ENCODE data around the gene NUDC. TPM values are rescaled to one million over a fixed set of nuclear protein-coding genes. Genes with fewer than 3 reads are reported as not detected.
A peak's percentile ranks its signal among the peaks of the same experiment; 100 is the strongest.

Gene NUDC
- total and polyA plus RNA-seq, 2 of the 13 experiments (the other 11 are each of a cell fraction or from before 2014, with no cell fraction given) = 34.7 to 104 TPM

DNA sequence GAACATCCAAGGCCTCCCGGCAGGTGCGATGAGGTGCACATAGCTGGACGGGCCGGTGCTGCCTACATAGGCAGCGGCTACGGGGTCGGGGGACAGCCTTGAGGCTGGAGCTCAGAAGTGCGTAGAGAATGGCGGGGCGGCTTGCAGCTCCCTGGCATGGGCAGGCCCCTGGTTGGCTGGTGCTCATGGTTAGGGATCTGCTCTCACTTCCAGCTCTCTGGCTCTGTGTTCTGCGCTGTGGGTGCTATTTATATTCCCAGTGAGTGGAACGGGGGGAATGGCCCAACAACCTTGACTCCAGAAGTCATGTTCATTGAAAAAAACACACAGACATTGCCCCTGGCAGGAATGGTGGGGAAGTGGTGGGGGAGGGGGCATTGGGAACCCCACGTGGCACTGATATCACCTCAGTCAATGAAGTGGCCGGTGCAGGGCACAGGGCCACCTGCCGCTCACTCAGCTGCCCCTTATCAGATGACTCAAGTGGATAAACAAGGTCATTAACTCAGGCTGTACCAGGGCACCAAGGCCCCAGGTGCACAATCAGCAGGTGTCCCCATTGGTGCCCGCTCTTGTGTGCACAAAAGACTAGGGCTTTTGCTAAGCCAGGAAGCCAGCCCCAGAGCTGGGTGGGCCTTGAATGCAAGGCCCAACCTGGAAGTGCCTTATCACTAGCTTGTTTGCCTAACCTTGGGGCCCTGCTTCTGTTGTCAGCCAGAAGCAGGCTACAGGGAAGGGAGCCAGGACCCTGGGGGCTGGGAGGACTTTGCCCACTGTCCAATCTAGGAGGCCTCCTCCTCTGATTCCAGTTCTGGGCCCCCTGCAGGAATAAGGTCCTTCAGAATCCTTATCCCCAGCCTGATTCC lies 7.6 kb upstream of the NUDC start, which contains the start of gene NR0B2 (continued):
- peak; percentile 60; the same call in 1 of the 2 replicates for TF ChIP-seq SMAD3 (CRISPR knock-in tag; IDR thresholded peaks at IDR 0.05)
- TF ChIP-seq, protein P1, sequence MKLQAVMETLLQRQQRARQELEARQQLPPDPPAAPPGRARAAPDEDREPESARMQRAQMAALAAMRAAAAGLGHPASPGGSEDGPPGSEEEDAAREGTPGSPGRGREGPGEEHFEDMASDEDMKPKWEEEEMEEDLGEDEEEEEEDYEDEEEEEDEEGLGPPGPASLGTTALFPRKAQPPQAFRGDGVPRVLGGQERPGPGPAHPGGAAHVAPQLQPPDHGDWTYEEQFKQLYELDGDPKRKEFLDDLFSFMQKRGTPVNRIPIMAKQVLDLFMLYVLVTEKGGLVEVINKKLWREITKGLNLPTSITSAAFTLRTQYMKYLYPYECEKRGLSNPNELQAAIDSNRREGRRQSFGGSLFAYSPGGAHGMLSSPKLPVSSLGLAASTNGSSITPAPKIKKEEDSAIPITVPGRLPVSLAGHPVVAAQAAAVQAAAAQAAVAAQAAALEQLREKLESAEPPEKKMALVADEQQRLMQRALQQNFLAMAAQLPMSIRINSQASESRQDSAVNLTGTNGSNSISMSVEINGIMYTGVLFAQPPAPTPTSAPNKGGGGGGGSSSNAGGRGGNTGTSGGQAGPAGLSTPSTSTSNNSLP (IDR thresholded peaks at IDR 0.05; ENCODE audit: low read depth, low read length) = peak; percentile 90
- peak; percentile 89 for TF ChIP-seq MEF2D (CRISPR knock-in tag; IDR thresholded peaks at IDR 0.05)
- 0 out of 2 replicates have a peak, but pooled peaks have one; percentile 5 for TF ChIP-seq ZNF446 (CRISPR knock-in tag; IDR thresholded peaks at IDR 0.05)
- no peak for TF ChIP-seq ZNF496 (CRISPR knock-in tag; IDR thresholded peaks at IDR 0.05; ENCODE audit: insufficient replicate concordance)
- 0 out of 2 replicates have a peak, but pooled peaks have one; percentile 81 for TF ChIP-seq ZNF841 (CRISPR knock-in tag; IDR thresholded peaks at IDR 0.05; ENCODE audit: borderline replicate concordance)
- TF ChIP-seq, protein P2, sequence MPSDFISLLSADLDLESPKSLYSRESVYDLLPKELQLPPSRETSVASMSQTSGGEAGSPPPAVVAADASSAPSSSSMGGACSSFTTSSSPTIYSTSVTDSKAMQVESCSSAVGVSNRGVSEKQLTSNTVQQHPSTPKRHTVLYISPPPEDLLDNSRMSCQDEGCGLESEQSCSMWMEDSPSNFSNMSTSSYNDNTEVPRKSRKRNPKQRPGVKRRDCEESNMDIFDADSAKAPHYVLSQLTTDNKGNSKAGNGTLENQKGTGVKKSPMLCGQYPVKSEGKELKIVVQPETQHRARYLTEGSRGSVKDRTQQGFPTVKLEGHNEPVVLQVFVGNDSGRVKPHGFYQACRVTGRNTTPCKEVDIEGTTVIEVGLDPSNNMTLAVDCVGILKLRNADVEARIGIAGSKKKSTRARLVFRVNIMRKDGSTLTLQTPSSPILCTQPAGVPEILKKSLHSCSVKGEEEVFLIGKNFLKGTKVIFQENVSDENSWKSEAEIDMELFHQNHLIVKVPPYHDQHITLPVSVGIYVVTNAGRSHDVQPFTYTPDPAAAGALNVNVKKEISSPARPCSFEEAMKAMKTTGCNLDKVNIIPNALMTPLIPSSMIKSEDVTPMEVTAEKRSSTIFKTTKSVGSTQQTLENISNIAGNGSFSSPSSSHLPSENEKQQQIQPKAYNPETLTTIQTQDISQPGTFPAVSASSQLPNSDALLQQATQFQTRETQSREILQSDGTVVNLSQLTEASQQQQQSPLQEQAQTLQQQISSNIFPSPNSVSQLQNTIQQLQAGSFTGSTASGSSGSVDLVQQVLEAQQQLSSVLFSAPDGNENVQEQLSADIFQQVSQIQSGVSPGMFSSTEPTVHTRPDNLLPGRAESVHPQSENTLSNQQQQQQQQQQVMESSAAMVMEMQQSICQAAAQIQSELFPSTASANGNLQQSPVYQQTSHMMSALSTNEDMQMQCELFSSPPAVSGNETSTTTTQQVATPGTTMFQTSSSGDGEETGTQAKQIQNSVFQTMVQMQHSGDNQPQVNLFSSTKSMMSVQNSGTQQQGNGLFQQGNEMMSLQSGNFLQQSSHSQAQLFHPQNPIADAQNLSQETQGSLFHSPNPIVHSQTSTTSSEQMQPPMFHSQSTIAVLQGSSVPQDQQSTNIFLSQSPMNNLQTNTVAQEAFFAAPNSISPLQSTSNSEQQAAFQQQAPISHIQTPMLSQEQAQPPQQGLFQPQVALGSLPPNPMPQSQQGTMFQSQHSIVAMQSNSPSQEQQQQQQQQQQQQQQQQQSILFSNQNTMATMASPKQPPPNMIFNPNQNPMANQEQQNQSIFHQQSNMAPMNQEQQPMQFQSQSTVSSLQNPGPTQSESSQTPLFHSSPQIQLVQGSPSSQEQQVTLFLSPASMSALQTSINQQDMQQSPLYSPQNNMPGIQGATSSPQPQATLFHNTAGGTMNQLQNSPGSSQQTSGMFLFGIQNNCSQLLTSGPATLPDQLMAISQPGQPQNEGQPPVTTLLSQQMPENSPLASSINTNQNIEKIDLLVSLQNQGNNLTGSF (CRISPR knock-in tag; IDR thresholded peaks at IDR 0.05) = no peak
- peak; percentile 94 for TF ChIP-seq MIXL1 (CRISPR knock-in tag; IDR thresholded peaks at IDR 0.05)
- TF ChIP-seq AHR (CRISPR knock-in tag; IDR thresholded peaks at IDR 0.05) = 0 out of 2 replicates have a peak, but pooled peaks have one; percentile 37
- no peak for TF ChIP-seq ZNF879 (CRISPR knock-in tag; IDR thresholded peaks at IDR 0.05)
- peak; percentile 92 for TF ChIP-seq ZNF101 (CRISPR knock-in tag; IDR thresholded peaks at IDR 0.05; ENCODE audit: borderline replicate concordance, low read depth)
- no peak for TF ChIP-seq ZNF24 (IDR thresholded peaks at IDR 0.05)
- peak; percentile 71; the same call in 1 of the 2 replicates for TF ChIP-seq ZNF569 (CRISPR knock-in tag; IDR thresholded peaks at IDR 0.05; ENCODE audit: borderline replicate concordance)
- TF ChIP-seq, protein P3, sequence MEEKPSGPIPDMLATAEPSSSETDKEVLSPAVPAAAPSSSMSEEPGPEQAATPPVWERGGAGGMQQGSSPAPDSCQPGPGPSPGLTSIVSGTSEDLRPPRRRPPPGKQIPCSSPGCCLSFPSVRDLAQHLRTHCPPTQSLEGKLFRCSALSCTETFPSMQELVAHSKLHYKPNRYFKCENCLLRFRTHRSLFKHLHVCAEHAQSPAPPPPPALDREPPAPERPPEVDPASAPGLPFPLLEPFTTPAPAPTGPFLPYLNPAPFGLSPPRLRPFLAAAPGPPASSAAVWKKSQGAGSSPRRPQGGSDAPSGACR (CRISPR knock-in tag; IDR thresholded peaks at IDR 0.05) = peak; percentile 96
- TF ChIP-seq ZNF672 (CRISPR knock-in tag; IDR thresholded peaks at IDR 0.05) = peak; percentile 91
- TF ChIP-seq, protein P4, sequence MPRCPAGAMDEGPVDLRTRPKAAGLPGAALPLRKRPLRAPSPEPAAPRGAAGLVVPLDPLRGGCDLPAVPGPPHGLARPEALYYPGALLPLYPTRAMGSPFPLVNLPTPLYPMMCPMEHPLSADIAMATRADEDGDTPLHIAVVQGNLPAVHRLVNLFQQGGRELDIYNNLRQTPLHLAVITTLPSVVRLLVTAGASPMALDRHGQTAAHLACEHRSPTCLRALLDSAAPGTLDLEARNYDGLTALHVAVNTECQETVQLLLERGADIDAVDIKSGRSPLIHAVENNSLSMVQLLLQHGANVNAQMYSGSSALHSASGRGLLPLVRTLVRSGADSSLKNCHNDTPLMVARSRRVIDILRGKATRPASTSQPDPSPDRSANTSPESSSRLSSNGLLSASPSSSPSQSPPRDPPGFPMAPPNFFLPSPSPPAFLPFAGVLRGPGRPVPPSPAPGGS (CRISPR knock-in tag; IDR thresholded peaks at IDR 0.05) = peak; percentile 84; the same call in 1 of the 2 replicates
- TF ChIP-seq ZNF605 (CRISPR knock-in tag; IDR thresholded peaks at IDR 0.05) = peak; percentile 87; the same call in 1 of the 2 replicates
- TF ChIP-seq, protein P5, sequence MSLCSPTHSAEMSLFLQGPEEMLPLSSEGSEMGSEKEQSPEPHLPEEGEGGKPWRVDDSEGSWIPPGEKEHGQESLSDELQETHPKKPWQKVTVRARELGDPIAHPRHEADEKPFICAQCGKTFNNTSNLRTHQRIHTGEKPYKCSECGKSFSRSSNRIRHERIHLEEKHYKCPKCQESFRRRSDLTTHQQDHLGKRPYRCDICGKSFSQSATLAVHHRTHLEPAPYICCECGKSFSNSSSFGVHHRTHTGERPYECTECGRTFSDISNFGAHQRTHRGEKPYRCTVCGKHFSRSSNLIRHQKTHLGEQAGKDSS (CRISPR knock-in tag; IDR thresholded peaks at IDR 0.05; ENCODE audit: borderline replicate concordance, low read depth) = peak; percentile 81
- TF ChIP-seq, protein P6, sequence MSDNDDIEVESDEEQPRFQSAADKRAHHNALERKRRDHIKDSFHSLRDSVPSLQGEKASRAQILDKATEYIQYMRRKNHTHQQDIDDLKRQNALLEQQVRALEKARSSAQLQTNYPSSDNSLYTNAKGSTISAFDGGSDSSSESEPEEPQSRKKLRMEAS (IDR thresholded peaks at IDR 0.05) = peak; percentile 97

All from HepG2 (cell line).